Thymus (tissue), 11 donors: Measurements from ENCODE around the gene ITCH. TPM values are rescaled to one million over a fixed set of nuclear protein-coding genes. Genes with fewer than 3 reads are reported as not detected.
"Not testable (repeated sequence)": the region's sequence is repeated elsewhere in the genome, so short reads cannot be mapped to it uniquely, and the experiment has no call there.

Experiments
- DNase-seq, 9 donors: peaks; one replicate each; pipeline ENCODE4 v3.0.0-alpha.2; 2013; ENCODE audit warnings: low spot score in 9 of 9, low read depth in 6 of 9, missing footprints in 1 of 9
- H3K27ac ChIP-seq, 2 donors: one replicate each; pipeline ENCODE4 v1.5.1; 2013; ENCODE audit warnings: control low read depth in 1 of 2, low read depth in 1 of 2, low read length in 1 of 2, mild to moderate bottlenecking in 1 of 2, moderate library complexity in 1 of 2
- H3K27me3 ChIP-seq, 2 donors: one replicate each; pipeline ENCODE4 v1.5.1; 2013; ENCODE audit warnings: low read length in 1 of 2; ENCODE audit not compliant: control insufficient read depth in 2 of 2, insufficient read depth in 1 of 2
- H3K36me3 ChIP-seq, 2 donors: one replicate each; pipeline ENCODE4 v1.5.1; 2013; ENCODE audit warnings: low read length in 1 of 2, mild to moderate bottlenecking in 1 of 2, moderate library complexity in 1 of 2; ENCODE audit not compliant: control insufficient read depth in 2 of 2, insufficient read depth in 2 of 2
- H3K4me1 ChIP-seq, 2 donors: one replicate each; pipeline ENCODE4 v1.5.1; 2013; ENCODE audit warnings: low read length in 2 of 2; ENCODE audit not compliant: control insufficient read depth in 2 of 2, insufficient read depth in 2 of 2
- H3K4me3 ChIP-seq, 2 donors: one replicate each; pipeline ENCODE4 v1.5.1; 2013; ENCODE audit warnings: low read length in 2 of 2, control low read depth in 1 of 2, mild to moderate bottlenecking in 1 of 2
- H3K9me3 ChIP-seq, 2 donors: one replicate each; pipeline ENCODE4 v1.5.1; 2013; ENCODE audit warnings: low read length in 1 of 2, mild to moderate bottlenecking in 1 of 2; ENCODE audit not compliant: control insufficient read depth in 2 of 2, insufficient read depth in 1 of 2
- WGBS: extraction: QIAGEN DNeasy Blood & Tissue Kit; methylation state at CpG from one replicate; pipeline ENCODE4 v1.1.7; 2013; 5-methylcytosine and 5-hydroxymethylcytosine counted together
- polyA plus RNA-seq: library from polyadenylated mRNA; stranded (reverse); fragments of 200-250 nt; gene quantifications from one replicate; pipeline ENCODE4 v1.2.3, GENCODE V29; 2013
- total RNA-seq: library from RNA; stranded (reverse); fragments of 120-200 nt; gene quantifications from one replicate; pipeline ENCODE4 v1.2.4, GENCODE V29; 2013
- donor health status: healthy.

The ITCH gene
- total and polyA plus RNA-seq, 2 donors: 16.0 to 36.3 TPM

GRCh38 chr20:34328928-34329677 is 34.0 kb upstream of the ITCH start:
- H3K27me3 ChIP-seq: no peaks in the 10 kb centered on the region
- no peaks in the 10 kb centered on the region for H3K4me1 ChIP-seq
- DNase-seq: no peak
- no peaks in the 10 kb centered on the region for H3K36me3 ChIP-seq
- no peak overlapping the region for H3K27ac ChIP-seq
- no peak overlapping the region for H3K4me3 ChIP-seq
- WGBS: 97% methylated on average over 9 of the region's 9 CpGs
- no peaks in the 10 kb centered on the region for H3K9me3 ChIP-seq

- H3K27ac ChIP-seq, H3K9me3 ChIP-seq, H3K4me1 ChIP-seq, DNase-seq, H3K36me3 ChIP-seq, H3K4me3 ChIP-seq, H3K27me3 ChIP-seq: not testable (repeated sequence)
- WGBS: 97% methylated on average over 15 of the region's 15 CpGs
Observed at GRCh38 chr20:34330861-34331544, 32.1 kb upstream of the ITCH start.

GRCh38 chr20:34331838-34332237 is 31.2 kb upstream of the ITCH start:
- no peaks in the 10 kb centered on the region for H3K27me3 ChIP-seq
- WGBS: 97% methylated on average over 7 of the region's 7 CpGs
- H3K4me3 ChIP-seq: no peak overlapping the region
- no peak for DNase-seq
- H3K9me3 ChIP-seq: no peaks in the 10 kb centered on the region
- H3K27ac ChIP-seq: no peak overlapping the region
- H3K36me3 ChIP-seq: no peaks in the 10 kb centered on the region
- H3K4me1 ChIP-seq: no peaks in the 10 kb centered on the region

GRCh38 chr20:34332262-34332920 is 30.7 kb upstream of the ITCH start:
- H3K27ac ChIP-seq: no peak overlapping the region
- no peaks in the 10 kb centered on the region for H3K4me1 ChIP-seq
- H3K27me3 ChIP-seq: no peaks in the 10 kb centered on the region
- no peak for DNase-seq
- H3K9me3 ChIP-seq: no peaks in the 10 kb centered on the region
- H3K36me3 ChIP-seq: no peaks in the 10 kb centered on the region
- no peak overlapping the region for H3K4me3 ChIP-seq
- WGBS: 98% methylated on average over 19 of the region's 19 CpGs

- Histone ChIP-seq H3K9me3 (no peaks in the 10 kb centered on the region), H3K4me1 (no peaks in the 10 kb centered on the region), H3K27ac (no peak overlapping the region), H3K36me3 (no peaks in the 10 kb centered on the region), H3K4me3 (no peak overlapping the region), H3K27me3 (no peaks in the 10 kb centered on the region)
- no peak for DNase-seq
- 97% methylated on average over 4 of the region's 4 CpGs for WGBS
Observed at GRCh38 chr20:34333786-34334185, 29.3 kb upstream of the ITCH start.

- no peaks in the 10 kb centered on the region for H3K4me1 ChIP-seq
- H3K36me3 ChIP-seq: no peaks in the 10 kb centered on the region
- no peaks in the 10 kb centered on the region for H3K9me3 ChIP-seq
- no peak overlapping the region for H3K4me3 ChIP-seq
- WGBS: 96% methylated on average over 5 of the region's 5 CpGs
- no peaks in the 10 kb centered on the region for H3K27me3 ChIP-seq
- DNase-seq: no peak
- no peak overlapping the region for H3K27ac ChIP-seq
Observed at GRCh38 chr20:34334654-34335407, 28.2 kb upstream of the ITCH start.

GRCh38 chr20:34337544-34337943 is 25.5 kb upstream of the ITCH start:
- H3K27me3 ChIP-seq: no peaks in the 10 kb centered on the region
- no peak for DNase-seq
- H3K4me3 ChIP-seq: no peak overlapping the region
- H3K4me1 ChIP-seq: no peaks in the 10 kb centered on the region
- 93% methylated on average over 1 of the region's 1 CpG for WGBS
- H3K9me3 ChIP-seq: no peaks in the 10 kb centered on the region
- H3K36me3 ChIP-seq: no peaks in the 10 kb centered on the region
- no peak overlapping the region for H3K27ac ChIP-seq

GRCh38 chr20:34337982-34338726 is 24.9 kb upstream of the ITCH start:
- H3K27ac ChIP-seq: no peak overlapping the region
- H3K36me3 ChIP-seq: no peaks in the 10 kb centered on the region
- no peaks in the 10 kb centered on the region for H3K27me3 ChIP-seq
- no peaks in the 10 kb centered on the region for H3K9me3 ChIP-seq
- no peak overlapping the region for H3K4me3 ChIP-seq
- no peak for DNase-seq
- 95% methylated on average over 15 of the region's 15 CpGs for WGBS
- H3K4me1 ChIP-seq: no peaks in the 10 kb centered on the region
